K562 (cell line): ENCODE measurements around the gene ENO2. TPM values are rescaled to one million over a fixed set of nuclear protein-coding genes. Genes with fewer than 3 reads are reported as not detected.
A peak's percentile ranks its signal among the peaks of the same experiment; 100 is the strongest.

Experiments used
- MTA3 ChIP-seq: fragments of 450-650 bp; formaldehyde crosslinking; IDR thresholded peaks from 2 replicates; pipeline ENCODE4 v1.6.1; 2017; ENCODE audit warnings: mild to moderate bottlenecking, borderline replicate concordance
- NBN ChIP-seq: fragments of 450-650 bp; IDR thresholded peaks from 2 replicates; pipeline ENCODE4 v1.6.1; 2016; ENCODE audit warnings: low read depth, mild to moderate bottlenecking
- NFE2 ChIP-seq: IDR thresholded peaks from 2 replicates; pipeline ENCODE4 v1.6.1; 2014; ENCODE audit warnings: antibody characterized with exemption, low read depth
- RFX7 ChIP-seq: fragments of 250-450 bp; sonication (Bioruptor Pico); IDR thresholded peaks from 2 replicates; pipeline ENCODE4 v1.5.1; 2021; ENCODE audit warnings: mild to moderate bottlenecking
- TGIF2 ChIP-seq: sonication (generic); formaldehyde crosslinking; IDR thresholded peaks from 2 replicates; pipeline ENCODE4 v1.8.1; 2022; ENCODE audit warnings: mild to moderate bottlenecking, missing genetic modification reagents, moderate library complexity
- ZNF134 ChIP-seq: fragments of 250-450 bp; sonication (Bioruptor Pico); conservative IDR thresholded peaks from 2 replicates; pipeline ENCODE4 v1.4.0; 2020
- ZNF445 ChIP-seq: fragments of 250-450 bp; sonication (Bioruptor Pico); IDR thresholded peaks from 2 replicates; pipeline ENCODE4 v1.4.0; 2020; ENCODE audit warnings: low read depth, mild to moderate bottlenecking, moderate library complexity
- polyA plus RNA-seq, 8 experiments: library from polyadenylated mRNA; depleted of rRNA in 4 of 8; stranded (reverse) in 5 of 8; unstranded in 3 of 8; fragments of >200 nt; fragmentation: Nextera tagmentation in 2 of 8; fragmentation: Illumina TruSeq in 1 of 8; extraction: Ambion mirVana in 2 of 8; extraction: Trizol in 1 of 8; gene quantifications; 2 replicates each; pipeline versions ENCODE4 v1.2.1 to v1.2.3, GENCODE V29; 2011 to 2014; ENCODE audit warnings: inconsistent platforms in 1 of 8, missing spikeins in 1 of 8
- total RNA-seq, 7 experiments: library from RNA; depleted of rRNA in 6 of 7; stranded (reverse); fragments of >200 nt in 6 of 7; fragmentation: Illumina TruSeq in 2 of 7; extraction: Trizol in 2 of 7; gene quantifications; 2 replicates each; pipeline versions ENCODE4 v1.2.1 to v1.2.3, GENCODE V29; 2011 to 2021; ENCODE audit warnings: low replicate concordance in 1 of 7
- TF ChIP-seq, protein P1 (sequence below): sonication (generic); formaldehyde crosslinking; IDR thresholded peaks from 2 replicates; pipeline ENCODE4 v1.9.0; 2022; ENCODE audit warnings: mild to moderate bottlenecking, missing genetic modification reagents
- TF ChIP-seq, protein P2 (sequence below): fragments of 450-650 bp; IDR thresholded peaks from 2 replicates; pipeline ENCODE4 v1.6.1; 2017; ENCODE audit warnings: antibody characterized with exemption
- TF ChIP-seq, protein P3 (sequence below), 2 experiments: fragments of 450-650 bp; IDR thresholded peaks; 2 replicates each; pipeline ENCODE4 v1.6.1; 2016; ENCODE audit warnings: mild to moderate bottlenecking in 2 of 2, borderline replicate concordance in 1 of 2, low read depth in 1 of 2, moderate library complexity in 1 of 2
- TF ChIP-seq, protein P4 (sequence below): sonication (generic); formaldehyde crosslinking; IDR thresholded peaks from 2 replicates; pipeline ENCODE4 v1.8.0; 2022; ENCODE audit warnings: mild to moderate bottlenecking, missing genetic modification reagents

ENO2 gene
- total and polyA plus RNA-seq, 9 of the 15 experiments (the other 6 are each of a cell fraction or from before 2014, with no cell fraction given): 10.9 to 43.3 (median 21.0) TPM

DNA sequence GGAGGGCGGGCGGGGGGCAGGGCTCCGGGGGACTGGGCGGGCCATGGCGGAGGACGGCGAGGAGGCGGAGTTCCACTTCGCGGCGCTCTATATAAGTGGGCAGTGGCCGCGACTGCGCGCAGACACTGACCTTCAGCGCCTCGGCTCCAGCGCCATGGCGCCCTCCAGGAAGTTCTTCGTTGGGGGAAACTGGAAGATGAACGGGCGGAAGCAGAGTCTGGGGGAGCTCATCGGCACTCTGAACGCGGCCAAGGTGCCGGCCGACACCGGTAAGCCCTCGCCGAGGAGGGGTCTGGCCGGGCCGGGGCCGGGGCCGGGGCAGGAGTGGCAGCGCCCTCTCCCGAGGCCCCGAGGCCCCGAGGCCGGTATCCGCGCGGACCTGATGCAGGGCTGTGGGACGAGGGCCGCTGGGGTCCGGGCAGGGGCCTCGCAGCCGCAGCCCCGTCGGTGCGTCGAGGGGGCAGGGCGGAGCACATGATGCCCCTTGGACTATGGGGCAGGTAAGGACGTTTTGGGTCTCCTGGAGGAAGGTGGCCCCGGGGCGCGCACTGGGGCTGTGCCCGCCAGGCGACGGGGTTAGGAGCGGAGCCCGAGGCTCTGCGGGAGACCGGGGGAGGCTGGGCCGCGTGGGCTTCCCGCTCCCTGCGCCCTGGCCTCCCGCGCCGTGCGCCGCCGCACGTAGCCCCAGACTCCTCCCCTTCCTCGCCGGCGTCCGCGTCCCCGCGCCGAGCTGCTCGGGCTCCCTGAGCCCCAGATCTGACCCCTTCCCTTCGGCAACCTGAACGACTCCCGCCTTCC is 46.8 kb upstream of the ENO2 start, which contains the start of gene TPI1 (continued):
- TF ChIP-seq, protein P1, sequence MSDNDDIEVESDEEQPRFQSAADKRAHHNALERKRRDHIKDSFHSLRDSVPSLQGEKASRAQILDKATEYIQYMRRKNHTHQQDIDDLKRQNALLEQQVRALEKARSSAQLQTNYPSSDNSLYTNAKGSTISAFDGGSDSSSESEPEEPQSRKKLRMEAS (CRISPR knock-in tag): no peak; the same call in 1 of the 2 replicates
- TF ChIP-seq RFX7 (CRISPR knock-in tag): no peak
- no peak for TF ChIP-seq NFE2
- TF ChIP-seq ZNF134 (CRISPR knock-in tag): no peak
- TF ChIP-seq NBN: no peak
- TF ChIP-seq TGIF2 (CRISPR knock-in tag): peak; percentile 92
- no peak for TF ChIP-seq ZNF445 (CRISPR knock-in tag)
- TF ChIP-seq, protein P2, sequence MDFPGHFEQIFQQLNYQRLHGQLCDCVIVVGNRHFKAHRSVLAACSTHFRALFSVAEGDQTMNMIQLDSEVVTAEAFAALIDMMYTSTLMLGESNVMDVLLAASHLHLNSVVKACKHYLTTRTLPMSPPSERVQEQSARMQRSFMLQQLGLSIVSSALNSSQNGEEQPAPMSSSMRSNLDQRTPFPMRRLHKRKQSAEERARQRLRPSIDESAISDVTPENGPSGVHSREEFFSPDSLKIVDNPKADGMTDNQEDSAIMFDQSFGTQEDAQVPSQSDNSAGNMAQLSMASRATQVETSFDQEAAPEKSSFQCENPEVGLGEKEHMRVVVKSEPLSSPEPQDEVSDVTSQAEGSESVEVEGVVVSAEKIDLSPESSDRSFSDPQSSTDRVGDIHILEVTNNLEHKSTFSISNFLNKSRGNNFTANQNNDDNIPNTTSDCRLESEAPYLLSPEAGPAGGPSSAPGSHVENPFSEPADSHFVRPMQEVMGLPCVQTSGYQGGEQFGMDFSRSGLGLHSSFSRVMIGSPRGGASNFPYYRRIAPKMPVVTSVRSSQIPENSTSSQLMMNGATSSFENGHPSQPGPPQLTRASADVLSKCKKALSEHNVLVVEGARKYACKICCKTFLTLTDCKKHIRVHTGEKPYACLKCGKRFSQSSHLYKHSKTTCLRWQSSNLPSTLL: no peak
- TF ChIP-seq, protein P3, sequence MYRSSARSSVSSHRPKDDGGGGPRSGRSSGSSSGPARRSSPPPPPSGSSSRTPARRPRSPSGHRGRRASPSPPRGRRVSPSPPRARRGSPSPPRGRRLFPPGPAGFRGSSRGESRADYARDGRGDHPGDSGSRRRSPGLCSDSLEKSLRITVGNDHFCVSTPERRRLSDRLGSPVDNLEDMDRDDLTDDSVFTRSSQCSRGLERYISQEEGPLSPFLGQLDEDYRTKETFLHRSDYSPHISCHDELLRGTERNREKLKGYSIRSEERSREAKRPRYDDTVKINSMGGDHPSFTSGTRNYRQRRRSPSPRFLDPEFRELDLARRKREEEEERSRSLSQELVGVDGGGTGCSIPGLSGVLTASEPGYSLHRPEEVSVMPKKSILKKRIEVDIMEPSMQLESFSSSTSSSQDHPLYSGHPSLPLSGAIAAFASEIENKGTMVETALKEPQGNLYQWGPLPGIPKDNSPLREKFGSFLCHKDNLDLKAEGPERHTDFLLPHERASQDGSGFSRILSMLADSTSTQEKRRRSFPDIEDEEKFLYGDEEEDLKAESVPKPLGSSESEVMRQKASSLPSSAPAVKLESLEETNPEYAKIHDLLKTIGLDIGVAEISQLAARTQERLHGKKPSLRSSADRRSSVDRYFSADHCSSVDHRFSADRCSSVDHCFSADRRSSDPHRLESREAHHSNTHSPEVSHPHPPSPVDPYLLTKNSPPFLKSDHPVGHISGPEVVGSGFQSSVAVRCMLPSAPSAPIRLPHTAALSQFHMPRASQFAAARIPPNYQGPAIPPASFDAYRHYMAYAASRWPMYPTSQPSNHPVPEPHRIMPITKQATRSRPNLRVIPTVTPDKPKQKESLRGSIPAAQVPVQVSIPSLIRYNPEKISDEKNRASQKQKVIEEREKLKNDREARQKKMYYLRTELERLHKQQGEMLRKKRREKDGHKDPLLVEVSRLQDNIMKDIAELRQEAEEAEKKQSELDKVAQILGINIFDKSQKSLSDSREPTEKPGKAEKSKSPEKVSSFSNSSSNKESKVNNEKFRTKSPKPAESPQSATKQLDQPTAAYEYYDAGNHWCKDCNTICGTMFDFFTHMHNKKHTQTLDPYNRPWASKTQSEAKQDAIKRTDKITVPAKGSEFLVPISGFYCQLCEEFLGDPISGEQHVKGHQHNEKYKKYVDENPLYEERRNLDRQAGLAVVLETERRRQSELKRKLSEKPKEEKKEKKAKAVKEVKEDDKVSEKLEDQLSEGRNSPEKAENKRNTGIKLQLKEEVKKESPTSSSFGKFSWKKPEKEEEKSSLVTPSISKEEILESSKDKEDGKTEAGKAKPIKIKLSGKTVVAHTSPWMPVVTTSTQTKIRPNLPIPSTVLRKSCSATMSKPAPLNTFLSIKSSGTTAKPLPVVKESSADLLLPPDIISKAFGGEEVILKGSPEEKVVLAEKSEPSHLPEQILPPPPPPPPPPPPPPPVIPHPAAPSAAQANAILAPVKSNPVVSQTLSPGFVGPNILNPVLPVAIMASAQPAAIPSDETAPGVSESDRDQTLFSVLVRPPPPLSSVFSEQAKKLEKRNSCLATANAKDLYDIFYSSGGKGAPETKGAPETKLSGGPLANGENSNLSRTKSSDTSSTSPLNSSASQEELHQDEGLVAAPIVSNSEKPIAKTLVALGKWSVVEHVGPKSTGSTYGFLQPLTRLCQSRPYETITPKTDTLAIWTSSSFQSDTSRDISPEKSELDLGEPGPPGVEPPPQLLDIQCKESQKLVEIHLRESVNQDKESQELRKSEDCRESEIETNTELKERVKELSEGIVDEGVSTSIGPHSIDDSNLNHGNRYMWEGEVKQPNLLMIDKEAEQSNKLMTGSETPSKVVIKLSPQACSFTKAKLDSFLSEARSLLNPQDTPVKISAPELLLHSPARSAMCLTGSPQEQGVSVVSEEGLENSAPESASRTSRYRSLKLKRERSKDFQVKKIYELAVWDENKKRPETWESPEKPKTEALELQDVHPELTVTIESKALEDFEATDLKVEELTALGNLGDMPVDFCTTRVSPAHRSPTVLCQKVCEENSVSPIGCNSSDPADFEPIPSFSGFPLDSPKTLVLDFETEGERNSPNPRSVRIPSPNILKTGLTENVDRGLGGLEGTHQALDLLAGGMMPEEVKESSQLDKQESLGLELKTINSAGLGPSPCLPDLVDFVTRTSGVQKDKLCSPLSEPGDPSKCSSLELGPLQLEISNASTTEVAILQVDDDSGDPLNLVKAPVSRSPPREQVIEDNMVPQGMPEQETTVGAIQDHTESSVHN (IDR thresholded peaks at IDR 0.05; ENCODE audit: borderline replicate concordance in 1 of 2, low read depth in 1 of 2): no peak
- TF ChIP-seq MTA3: 0 out of 2 replicates have a peak, but pooled peaks have one; percentile 29
- TF ChIP-seq, protein P4, sequence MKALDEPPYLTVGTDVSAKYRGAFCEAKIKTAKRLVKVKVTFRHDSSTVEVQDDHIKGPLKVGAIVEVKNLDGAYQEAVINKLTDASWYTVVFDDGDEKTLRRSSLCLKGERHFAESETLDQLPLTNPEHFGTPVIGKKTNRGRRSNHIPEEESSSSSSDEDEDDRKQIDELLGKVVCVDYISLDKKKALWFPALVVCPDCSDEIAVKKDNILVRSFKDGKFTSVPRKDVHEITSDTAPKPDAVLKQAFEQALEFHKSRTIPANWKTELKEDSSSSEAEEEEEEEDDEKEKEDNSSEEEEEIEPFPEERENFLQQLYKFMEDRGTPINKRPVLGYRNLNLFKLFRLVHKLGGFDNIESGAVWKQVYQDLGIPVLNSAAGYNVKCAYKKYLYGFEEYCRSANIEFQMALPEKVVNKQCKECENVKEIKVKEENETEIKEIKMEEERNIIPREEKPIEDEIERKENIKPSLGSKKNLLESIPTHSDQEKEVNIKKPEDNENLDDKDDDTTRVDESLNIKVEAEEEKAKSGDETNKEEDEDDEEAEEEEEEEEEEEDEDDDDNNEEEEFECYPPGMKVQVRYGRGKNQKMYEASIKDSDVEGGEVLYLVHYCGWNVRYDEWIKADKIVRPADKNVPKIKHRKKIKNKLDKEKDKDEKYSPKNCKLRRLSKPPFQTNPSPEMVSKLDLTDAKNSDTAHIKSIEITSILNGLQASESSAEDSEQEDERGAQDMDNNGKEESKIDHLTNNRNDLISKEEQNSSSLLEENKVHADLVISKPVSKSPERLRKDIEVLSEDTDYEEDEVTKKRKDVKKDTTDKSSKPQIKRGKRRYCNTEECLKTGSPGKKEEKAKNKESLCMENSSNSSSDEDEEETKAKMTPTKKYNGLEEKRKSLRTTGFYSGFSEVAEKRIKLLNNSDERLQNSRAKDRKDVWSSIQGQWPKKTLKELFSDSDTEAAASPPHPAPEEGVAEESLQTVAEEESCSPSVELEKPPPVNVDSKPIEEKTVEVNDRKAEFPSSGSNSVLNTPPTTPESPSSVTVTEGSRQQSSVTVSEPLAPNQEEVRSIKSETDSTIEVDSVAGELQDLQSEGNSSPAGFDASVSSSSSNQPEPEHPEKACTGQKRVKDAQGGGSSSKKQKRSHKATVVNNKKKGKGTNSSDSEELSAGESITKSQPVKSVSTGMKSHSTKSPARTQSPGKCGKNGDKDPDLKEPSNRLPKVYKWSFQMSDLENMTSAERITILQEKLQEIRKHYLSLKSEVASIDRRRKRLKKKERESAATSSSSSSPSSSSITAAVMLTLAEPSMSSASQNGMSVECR (CRISPR knock-in tag): peak; percentile 72
